ENCODE results near the gene RXRG.

RXRG gene

DNA sequence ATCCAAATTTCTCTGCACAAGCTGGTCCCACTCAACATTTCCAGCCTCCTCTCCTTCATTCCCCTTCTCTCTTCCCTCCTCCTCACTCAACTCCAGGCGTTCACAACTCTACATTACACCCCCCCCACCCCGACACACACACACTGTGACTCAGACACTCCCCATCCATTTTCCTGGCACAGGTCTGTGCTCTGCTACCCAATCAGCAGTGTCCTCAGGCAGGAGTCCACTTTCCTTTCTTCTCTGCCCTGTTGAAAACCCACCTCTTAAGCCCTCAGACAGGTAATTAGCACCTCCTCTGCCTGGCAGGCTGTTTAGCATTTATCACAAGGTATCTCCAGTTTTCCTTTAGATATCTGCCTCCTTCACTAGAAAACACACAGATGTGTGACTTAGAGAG lies 79.6 kb downstream of the RXRG start:
- no peak for DNase-seq

DNA sequence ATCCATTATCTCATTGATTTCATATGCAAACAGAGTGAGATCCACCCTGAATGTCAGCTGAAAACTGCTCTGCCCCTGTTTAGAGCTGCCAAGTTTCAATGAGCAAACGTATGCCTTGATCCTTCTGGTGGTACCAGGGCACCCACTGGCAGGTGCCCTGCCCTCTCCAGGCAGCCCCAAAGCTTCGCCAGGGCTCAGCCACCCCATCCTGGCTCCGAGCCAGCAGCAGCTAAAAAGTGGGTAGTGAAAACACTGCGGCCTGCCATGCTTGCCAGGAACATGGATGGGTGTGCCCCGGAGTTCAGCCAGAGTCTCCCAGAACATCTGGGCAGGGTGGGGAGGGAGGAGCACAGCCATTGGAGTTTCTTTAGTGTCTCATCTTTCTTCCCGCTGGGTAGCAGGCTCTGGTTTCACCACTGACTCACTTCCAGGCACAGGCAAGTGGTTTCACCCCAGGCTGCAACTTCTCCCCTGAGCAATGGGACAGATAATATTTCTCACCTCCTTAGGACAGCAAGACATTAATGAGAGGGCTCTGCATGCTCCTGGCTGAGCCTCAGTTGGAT lies 80.3 kb downstream of the RXRG start:
- DNase-seq: no peak

DNA sequence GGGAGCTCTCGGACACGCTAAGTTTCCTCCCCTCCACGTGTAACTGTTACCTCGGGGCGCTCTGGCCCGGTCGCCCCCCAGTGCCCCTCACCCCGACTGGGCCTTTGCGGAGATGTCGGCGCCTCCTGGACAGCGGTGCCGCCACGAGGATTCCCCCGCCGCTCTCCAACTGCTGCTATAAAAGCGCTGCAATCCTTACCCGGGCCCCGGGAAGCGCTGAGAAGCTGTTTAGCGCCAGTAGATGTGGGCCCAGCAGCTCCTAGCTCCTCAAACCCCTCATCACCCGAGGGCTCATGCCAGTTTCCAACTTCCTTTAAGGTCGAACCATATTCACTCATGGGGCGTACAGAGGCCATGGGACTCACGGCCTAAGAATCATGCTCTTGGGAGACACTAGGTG lies 88.0 kb downstream of the RXRG start:
- DNase-seq: no peak

DNA sequence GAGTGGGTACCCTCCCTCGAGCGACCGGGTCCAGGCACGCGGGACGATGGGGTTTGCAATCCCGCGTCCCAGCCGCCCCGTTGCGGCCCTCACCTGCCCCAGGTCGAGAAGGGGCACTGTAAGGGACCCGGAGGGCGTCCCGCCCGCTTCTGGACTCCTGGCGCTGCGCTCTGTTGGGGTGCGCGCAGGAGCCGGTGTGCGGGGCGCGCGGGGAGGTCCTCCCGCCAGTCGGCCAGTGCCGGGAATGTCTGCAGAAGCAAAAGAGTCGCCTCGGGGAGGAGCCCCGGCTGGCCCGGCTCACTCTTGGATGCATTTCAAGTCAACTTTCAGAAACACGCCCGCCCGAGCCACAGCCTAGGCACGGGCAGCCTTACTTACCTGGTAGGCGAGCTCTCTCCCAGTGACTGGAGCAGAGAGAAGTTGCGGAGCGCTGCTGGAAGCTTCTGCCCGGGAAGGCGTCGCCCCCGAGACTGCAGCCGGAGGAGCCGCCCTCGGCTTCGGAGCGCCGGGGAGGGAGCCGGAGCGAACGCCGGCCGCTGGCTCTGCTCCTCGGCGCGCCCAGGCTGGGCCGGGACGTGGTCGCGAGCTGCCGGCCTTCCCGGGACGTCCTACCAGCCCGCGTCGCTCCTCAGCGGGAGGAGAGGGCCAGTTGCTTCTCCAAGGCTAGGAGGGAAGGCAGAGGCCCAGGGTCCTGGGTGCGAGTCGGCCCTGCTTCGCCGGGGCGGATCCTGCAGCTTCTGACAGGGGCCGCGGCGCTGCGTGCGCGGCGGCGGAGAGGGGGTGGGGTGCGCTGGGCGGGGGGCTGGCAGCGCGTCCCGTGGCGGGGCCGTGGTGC lies 88.7 kb downstream of the RXRG start, which contains the start of gene LMX1A:
Gene LMX1A, minus strand, starts transcription at position 739 of the 835 bp plus-strand sequence. CDS start 1,156 bp downstream, outside the sequence.
- DNase-seq: no peak

DNA sequence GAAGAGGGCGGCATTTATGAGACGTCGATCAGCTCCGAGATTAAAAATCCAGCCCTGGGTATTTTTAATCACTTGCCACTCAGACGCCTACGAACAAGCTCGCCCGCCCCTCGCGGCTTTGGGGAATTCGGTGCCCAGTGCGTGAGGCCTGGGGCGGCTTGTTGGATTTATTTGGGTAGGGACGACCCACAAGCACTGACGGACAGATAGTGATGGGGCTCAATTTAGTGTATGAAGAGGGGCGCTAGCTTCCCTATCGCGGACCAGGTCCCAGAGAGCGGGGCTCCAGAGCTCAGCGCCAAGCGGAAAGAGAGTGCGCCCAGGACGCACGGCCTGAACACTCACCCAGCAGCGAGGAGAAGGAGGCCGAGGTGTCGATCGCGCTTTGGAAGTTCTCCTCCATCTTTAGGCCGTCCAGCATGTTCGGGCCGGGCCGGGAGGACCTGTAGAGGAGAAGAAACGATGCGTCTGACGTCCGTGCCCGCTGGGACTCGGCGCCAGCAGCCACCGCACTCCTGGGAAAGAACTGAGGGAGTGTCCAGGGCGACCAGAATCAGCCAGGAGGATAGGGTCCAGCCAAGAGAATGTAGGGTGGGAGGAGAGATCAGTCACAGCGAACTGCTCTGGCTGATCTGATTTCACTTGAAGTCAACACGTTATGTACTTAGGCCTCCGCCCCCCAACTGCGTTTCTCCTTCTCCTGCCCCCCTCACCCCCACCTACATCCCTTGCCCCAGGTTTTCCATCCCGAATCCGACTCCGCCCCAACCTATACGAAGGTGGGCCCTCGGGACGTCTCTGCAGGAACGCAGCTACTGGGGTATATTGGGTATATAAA lies 89.6 kb downstream of the RXRG start:
- DNase-seq: no peak

DNA sequence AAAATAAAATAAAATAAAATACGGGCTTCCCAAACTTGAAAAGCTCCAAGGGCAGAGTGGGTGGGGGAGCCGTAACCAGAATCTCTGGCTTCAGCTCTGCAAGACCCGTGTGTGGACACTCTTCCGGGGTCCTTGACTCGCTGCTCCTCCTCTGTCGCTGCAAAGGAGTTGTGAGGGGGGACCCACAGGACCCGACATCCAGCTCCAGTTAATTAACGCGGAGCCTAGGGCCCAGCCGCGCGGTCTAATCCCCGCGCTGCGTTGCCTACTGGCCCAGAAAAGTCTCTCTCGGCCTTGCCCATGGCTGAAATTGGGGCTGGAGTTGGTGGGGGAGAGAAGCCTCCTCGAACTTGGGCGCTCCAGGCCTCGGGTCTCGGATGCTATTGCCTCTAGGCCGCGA lies 90.2 kb downstream of the RXRG start:
- no peak for DNase-seq

DNA sequence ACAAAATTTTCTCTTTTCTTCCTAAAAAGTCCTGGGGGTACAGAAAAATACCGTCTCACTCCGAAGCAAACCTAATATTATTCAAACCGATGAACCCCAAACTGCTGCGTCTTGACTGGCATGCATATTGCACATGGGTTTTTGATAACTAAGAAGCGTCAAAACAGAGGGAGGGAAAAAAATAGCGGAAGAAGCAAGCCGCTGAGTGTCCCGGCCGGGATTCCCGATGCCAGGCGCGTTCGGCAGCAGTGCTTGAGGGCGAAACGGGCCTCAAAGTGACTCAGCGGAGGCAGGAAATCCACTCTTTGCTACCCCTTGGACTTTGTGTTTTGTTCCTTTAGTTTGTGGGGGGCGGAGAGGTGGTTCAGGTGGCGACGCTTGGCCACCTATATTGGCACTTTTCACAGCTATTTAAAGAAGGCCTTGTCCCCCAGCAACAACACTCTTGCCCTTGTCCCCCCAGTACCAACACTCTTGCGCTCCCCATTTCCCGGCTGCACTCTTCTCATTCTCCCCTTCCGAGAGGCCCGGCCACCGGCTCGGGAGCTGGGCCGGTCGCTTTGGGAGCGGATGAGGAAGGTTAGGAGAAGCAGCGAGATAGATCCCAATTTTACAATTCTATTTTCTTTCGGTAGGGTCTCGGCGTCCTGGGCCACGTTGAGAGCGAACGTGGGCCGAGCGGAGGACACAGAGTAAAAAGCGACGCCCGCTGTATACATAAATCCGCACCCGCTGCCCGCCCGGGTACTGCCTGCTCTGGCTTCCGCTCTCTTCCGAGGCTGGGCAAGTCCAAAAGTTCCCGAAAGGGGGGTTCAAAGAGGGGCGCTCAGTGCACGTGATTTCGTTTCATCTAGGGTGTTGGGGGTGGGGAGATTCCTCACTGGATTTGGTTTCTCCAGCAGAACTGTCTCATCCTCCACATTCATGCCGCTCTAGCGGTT lies 90.9 kb downstream of the RXRG start:
- DNase-seq: no peak

DNA sequence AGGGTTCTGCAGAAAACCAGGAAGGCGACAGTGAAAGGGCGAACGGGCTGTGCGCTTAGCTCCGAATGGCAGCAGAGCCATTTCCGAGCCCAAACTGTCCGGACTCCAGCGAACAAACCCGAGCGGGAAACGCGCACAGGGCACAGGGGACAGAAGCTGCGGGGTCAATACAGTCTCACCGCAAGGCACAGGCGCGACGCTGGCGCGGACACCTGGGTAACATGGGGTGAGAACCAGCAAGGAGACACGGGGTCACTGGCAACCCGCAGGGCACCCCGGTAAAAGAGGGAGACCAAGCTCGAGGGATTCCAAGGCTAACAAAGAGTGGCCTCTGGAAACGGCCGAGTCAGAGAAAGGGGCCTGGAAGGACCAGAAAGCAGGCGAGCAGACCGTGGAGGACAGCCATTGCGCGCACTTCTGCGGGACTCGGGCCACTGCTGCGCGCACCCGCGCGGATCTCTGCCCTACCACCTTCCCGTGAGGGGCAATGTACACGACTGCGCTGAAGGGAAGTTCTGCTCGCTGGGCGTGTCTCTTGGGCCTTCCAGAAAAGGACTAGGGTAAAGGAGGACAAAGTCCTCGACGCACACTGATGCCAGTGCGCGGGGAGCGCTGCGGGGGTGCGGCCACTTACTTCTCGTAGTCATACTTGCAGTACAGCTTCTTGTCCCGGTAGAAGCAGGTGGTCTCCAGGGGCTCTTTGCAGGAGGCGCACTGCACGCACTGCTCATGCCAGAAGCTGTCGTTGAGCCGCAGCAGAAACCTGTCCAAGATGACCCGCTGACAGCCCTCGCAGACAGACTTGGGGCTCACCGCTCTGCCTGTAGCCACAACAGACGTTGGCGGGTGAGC lies 92.3 kb downstream of the RXRG start:
- no peak for DNase-seq

DNA sequence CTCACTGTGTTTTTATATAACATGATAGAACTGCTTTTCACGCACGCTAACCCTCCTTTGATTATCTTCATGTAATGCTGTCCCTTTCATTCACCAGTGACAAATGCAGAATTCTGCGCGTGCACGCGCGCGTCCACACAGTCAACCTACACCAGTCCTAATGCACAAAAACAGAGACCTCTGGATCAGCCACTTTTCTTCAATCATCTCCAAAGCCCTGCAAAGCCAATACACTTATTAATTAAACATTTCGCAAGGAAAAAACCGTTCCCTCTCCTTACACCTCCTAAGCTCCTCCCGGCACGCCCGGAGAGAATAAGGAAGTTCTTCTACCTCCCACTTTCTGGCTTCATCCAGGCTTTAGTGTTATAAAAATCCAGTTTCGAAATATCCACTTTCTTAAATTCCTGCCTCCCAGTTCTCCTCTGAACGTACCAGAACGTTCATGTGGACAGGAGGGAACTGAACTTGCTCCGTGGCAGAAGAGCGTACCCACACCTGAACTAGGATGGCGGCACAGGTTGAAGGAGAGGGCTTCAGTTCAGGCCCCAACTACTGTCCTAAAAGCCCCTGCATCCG lies 93.0 kb downstream of the RXRG start:
- DNase-seq: no peak
